Keratinocyte (primary cell): ENCODE results near the gene SORBS1. TPM values are rescaled to one million over a fixed set of nuclear protein-coding genes. Genes with fewer than 3 reads are reported as not detected.
"Not testable (repeated sequence)": the region's sequence is repeated elsewhere in the genome, so short reads cannot be mapped to it uniquely, and the experiment has no call there.

Experiments used
- DNase-seq: peaks from one replicate; pipeline ENCODE4 v3.0.0-alpha.2; 2011; ENCODE audit warnings: low read depth, missing footprints, low spot score
- FAIRE-seq: peaks from 2 replicates; lab custom pipeline; 2011; peaks lifted over from hg19 to GRCh38; lab: Jason Lieb, UNC
- H2AFZ ChIP-seq: 2 replicates; pipeline ENCODE4 v1.6.0; 2012; ENCODE audit warnings: low read length, control low read depth, inconsistent platforms; ENCODE audit not compliant: control insufficient read depth
- H3K27ac ChIP-seq: 2 replicates; pipeline ENCODE4 v1.5.1; 2011; ENCODE audit warnings: low read length; ENCODE audit not compliant: control insufficient read depth, insufficient read depth
- H3K27me3 ChIP-seq: 3 replicates; pipeline ENCODE4 v1.6.0; 2011; ENCODE audit warnings: low read length; ENCODE audit not compliant: control insufficient read depth, insufficient read depth; ENCODE audit errors: extremely low read depth
- H3K36me3 ChIP-seq, 2 experiments: 2 replicates in 1 of 2; 3 replicates in 1 of 2; pipeline ENCODE4 v1.5.1; 2011; ENCODE audit warnings: low read length in 2 of 2, mild to moderate bottlenecking in 1 of 2; ENCODE audit not compliant: control insufficient read depth in 2 of 2, insufficient read depth in 2 of 2; ENCODE audit errors: extremely low read depth in 1 of 2
- H3K4me1 ChIP-seq: 3 replicates; pipeline ENCODE4 v1.5.1; 2011; ENCODE audit warnings: low read length; ENCODE audit not compliant: control insufficient read depth, insufficient read depth; ENCODE audit errors: extremely low read depth
- H3K4me2 ChIP-seq: 3 replicates; pipeline ENCODE4 v1.6.0; 2011; ENCODE audit warnings: low read depth, low read length; ENCODE audit not compliant: control insufficient read depth, insufficient read depth; ENCODE audit errors: extremely low read depth
- H3K4me3 ChIP-seq, 3 experiments: fragments of 200-600 bp in 1 of 3; sonication (generic) in 1 of 3; 2 replicates in 2 of 3; 3 replicates in 1 of 3; pipeline ENCODE4 v1.5.1; 2011 to 2016; ENCODE audit warnings: low read length in 3 of 3, mild to moderate bottlenecking in 3 of 3, control low read depth in 2 of 3, inconsistent platforms in 1 of 3, low read depth in 1 of 3, mixed read lengths in 1 of 3, mixed run types in 1 of 3, moderate library complexity in 1 of 3; ENCODE audit not compliant: control insufficient read depth in 2 of 3, insufficient read depth in 2 of 3; ENCODE audit errors: extremely low read depth in 1 of 3
- H3K79me2 ChIP-seq: 2 replicates; pipeline ENCODE4 v1.6.0; 2012; ENCODE audit warnings: low read length; ENCODE audit not compliant: control insufficient read depth, insufficient read depth
- H3K9ac ChIP-seq: 3 replicates; pipeline ENCODE4 v1.6.0; 2011; ENCODE audit warnings: low read length; ENCODE audit not compliant: control insufficient read depth, insufficient read depth; ENCODE audit errors: extremely low read depth
- H3K9me1 ChIP-seq: 3 replicates; pipeline ENCODE4 v1.6.0; 2011; ENCODE audit warnings: low read length; ENCODE audit not compliant: control insufficient read depth, insufficient read depth; ENCODE audit errors: extremely low read depth
- H3K9me3 ChIP-seq: 2 replicates; pipeline ENCODE4 v1.5.1; 2012; ENCODE audit warnings: low read depth, low read length; ENCODE audit not compliant: control insufficient read depth
- H4K20me1 ChIP-seq: 3 replicates; pipeline ENCODE4 v1.6.0; 2011; ENCODE audit warnings: low read length; ENCODE audit not compliant: control insufficient read depth, insufficient read depth; ENCODE audit errors: extremely low read depth
- EZH2 ChIP-seq: IDR thresholded peaks from one replicate; pipeline ENCODE4 v1.6.1; 2012; ENCODE audit warnings: inconsistent platforms, mild to moderate bottlenecking, low read length, moderate library complexity
- dilution Hi-C: fragments of 300-500 bp; cut with MboI; formaldehyde crosslinking; loops from one replicate; pipeline ENCODE4 v1.7.0; 2020; ENCODE audit warnings: low sequenced_read_pairs; ENCODE audit not compliant: extremely low pct_ligation_motif_present
- polyA plus RNA-seq, 5 experiments: library from polyadenylated mRNA; depleted of rRNA in 3 of 5; stranded (reverse) in 3 of 5; stranded (forward) in 1 of 5; unstranded in 1 of 5; fragments of >200 nt; gene quantifications; 1 replicate in 1 of 5; 2 replicates in 3 of 5; 3 replicates in 1 of 5; pipeline versions ENCODE4 v1.2.1 to v1.2.3, GENCODE V29; 2011 to 2012; ENCODE audit warnings: missing spikeins in 2 of 5, low read depth in 1 of 5, low replicate concordance in 1 of 5
- TF ChIP-seq, protein P1 (sequence below), 3 experiments: IDR thresholded peaks in 1 of 3; conservative IDR thresholded peaks in 1 of 3; optimal IDR thresholded peaks in 1 of 3; 2 replicates in 2 of 3; 3 replicates in 1 of 3; pipeline versions ENCODE3 to v1.5.1; 2011; ENCODE audit warnings: low read length in 3 of 3, mild to moderate bottlenecking in 3 of 3, moderate library complexity in 2 of 3, control low read depth in 1 of 3, inconsistent platforms in 1 of 3; ENCODE audit not compliant: insufficient read depth in 2 of 3; ENCODE audit errors: extremely low read depth in 1 of 3

Gene SORBS1
- polyA plus RNA-seq, 1 donor (not counting 4 experiments of a cell fraction or from before 2014, with no cell fraction given) = 0.42 TPM

DNA sequence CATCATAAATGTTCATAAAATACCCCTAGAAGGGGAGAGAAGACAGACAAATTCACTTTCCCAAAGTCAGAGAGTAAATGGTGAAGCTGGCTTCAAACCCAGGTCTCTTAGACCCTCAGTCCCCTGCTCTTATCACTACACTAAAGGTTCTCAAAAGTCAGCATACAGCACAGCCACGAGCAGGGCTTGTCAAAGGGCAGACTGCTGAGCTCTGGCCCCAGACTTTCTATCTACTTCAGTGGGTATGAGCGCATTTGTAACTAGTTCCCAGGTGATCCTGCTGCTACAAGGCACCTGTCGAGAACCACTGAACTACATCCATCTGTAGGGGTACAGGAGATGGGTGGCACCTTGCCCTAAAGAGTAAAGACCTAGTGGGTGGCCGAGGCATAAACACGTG is 91.5 kb downstream of the SORBS1 start:
- no peak for FAIRE-seq

DNA sequence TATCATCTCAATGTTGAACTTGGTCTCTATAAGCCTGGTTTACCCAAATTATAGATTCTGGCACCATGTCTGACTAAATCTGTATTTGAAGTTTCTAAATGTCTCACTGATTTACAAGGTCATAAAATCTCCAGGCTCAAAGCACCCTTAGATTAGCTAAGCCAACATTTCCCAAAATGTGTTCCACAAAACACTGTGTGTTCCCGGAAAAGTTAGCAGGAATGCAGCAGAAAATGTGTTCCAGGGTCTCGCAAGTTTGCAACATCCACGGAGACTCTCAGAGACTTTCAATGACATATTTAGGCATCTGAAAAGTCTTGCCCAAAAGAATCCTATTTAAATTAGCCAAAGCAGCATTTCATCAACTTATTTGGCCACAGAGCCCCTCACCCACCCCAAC is 91.9 kb downstream of the SORBS1 start:
- no peak for DNase-seq
- H3K9me1 ChIP-seq = no peaks in the 10 kb centered on the region
- no peaks in the 10 kb centered on the region for H3K9me3 ChIP-seq
- H3K36me3 ChIP-seq = no peaks in the 10 kb centered on the region
- no peaks in the 10 kb centered on the region for H3K27me3 ChIP-seq
- H3K9ac ChIP-seq = no peak overlapping the region
- no peak overlapping the region for H3K4me3 ChIP-seq
- FAIRE-seq = no peak
- H2AFZ ChIP-seq = no peak overlapping the region
- TF ChIP-seq EZH2 = no peak
- TF ChIP-seq, protein P1, sequence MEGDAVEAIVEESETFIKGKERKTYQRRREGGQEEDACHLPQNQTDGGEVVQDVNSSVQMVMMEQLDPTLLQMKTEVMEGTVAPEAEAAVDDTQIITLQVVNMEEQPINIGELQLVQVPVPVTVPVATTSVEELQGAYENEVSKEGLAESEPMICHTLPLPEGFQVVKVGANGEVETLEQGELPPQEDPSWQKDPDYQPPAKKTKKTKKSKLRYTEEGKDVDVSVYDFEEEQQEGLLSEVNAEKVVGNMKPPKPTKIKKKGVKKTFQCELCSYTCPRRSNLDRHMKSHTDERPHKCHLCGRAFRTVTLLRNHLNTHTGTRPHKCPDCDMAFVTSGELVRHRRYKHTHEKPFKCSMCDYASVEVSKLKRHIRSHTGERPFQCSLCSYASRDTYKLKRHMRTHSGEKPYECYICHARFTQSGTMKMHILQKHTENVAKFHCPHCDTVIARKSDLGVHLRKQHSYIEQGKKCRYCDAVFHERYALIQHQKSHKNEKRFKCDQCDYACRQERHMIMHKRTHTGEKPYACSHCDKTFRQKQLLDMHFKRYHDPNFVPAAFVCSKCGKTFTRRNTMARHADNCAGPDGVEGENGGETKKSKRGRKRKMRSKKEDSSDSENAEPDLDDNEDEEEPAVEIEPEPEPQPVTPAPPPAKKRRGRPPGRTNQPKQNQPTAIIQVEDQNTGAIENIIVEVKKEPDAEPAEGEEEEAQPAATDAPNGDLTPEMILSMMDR (optimal IDR thresholded peaks at IDR 0.05 in 1 of 3, IDR thresholded peaks at IDR 0.05 in 1 of 3, conservative IDR thresholded peaks at IDR 0.05 in 1 of 3; ENCODE audit: extremely low read depth in 1 of 3, insufficient read depth in 2 of 3, low read length in 3 of 3) = no peak
- no peak overlapping the region for H3K27ac ChIP-seq
- H3K4me2 ChIP-seq = no peak overlapping the region
- H3K79me2 ChIP-seq = no peaks in the 10 kb centered on the region
- H3K4me1 ChIP-seq = no peaks in the 10 kb centered on the region
- no peaks in the 10 kb centered on the region for H4K20me1 ChIP-seq
- dilution Hi-C loops = no loop called here

More for the DNA sequence above, 91.5 kb downstream of the SORBS1 start:
- H3K27ac ChIP-seq = no peak overlapping the region
- no peaks in the 10 kb centered on the region for H3K36me3 ChIP-seq
- no peaks in the 10 kb centered on the region for H3K4me1 ChIP-seq
- no peaks in the 10 kb centered on the region for H3K79me2 ChIP-seq
- H3K9ac ChIP-seq = no peak overlapping the region
- DNase-seq = no peak
- no peak overlapping the region for H3K4me3 ChIP-seq
- dilution Hi-C loops = no loop called here
- H3K4me2 ChIP-seq = no peak overlapping the region
- H3K9me3 ChIP-seq = no peaks in the 10 kb centered on the region
- TF ChIP-seq EZH2 = no peak
- TF ChIP-seq, protein P1 (optimal IDR thresholded peaks at IDR 0.05 in 1 of 3, IDR thresholded peaks at IDR 0.05 in 1 of 3, conservative IDR thresholded peaks at IDR 0.05 in 1 of 3; ENCODE audit: extremely low read depth in 1 of 3, insufficient read depth in 2 of 3, low read length in 3 of 3) = no peak
- H3K27me3 ChIP-seq = no peaks in the 10 kb centered on the region
- H4K20me1 ChIP-seq = no peaks in the 10 kb centered on the region
- H2AFZ ChIP-seq = no peak overlapping the region
- no peaks in the 10 kb centered on the region for H3K9me1 ChIP-seq

DNA sequence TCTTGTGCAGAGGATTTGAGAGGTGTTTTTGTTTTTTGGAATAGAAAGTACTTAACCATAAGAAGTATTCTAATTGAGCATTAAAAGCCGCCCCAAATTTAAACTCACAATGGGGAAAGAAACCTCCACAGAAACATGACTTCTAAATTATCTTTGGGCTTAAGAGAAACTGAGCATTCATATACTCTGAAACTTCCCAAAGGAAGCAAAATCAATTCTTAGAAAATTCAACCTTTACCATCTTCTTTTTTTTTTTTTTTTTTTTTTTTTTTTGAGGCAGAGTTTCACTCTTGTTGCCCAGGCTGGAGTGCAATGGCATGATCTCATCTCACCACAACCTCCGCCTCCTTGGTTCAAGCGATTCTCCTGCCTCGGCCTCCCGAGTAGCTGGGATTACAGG is 93.5 kb downstream of the SORBS1 start:
- H3K27ac ChIP-seq, H3K79me2 ChIP-seq, H3K27me3 ChIP-seq, H3K9me3 ChIP-seq, H3K4me3 ChIP-seq, H4K20me1 ChIP-seq, H3K9me1 ChIP-seq, H3K4me2 ChIP-seq, H2AFZ ChIP-seq, dilution Hi-C loops, H3K9ac ChIP-seq, H3K4me1 ChIP-seq, DNase-seq, FAIRE-seq, H3K36me3 ChIP-seq: not testable (repeated sequence)
